HepG2 (cell line): ENCODE measurements around the gene S1PR5. TPM values are rescaled to one million over a fixed set of nuclear protein-coding genes. Genes with fewer than 3 reads are reported as not detected.

ENCODE experiments used
- ETV5 ChIP-seq: IDR thresholded peaks from 2 replicates; pipeline ENCODE4 v1.6.1; 2018; ENCODE audit warnings: missing biosample characterization, missing genetic modification reagents, inconsistent platforms, borderline replicate concordance
- GABPB1 ChIP-seq: IDR thresholded peaks from 2 replicates; pipeline ENCODE4 v1.6.1; 2016; ENCODE audit warnings: mild to moderate bottlenecking, missing genetic modification reagents, moderate library complexity, missing compliant biosample characterization
- MYC ChIP-seq: sonication (generic); formaldehyde crosslinking; IDR thresholded peaks from 2 replicates; pipeline ENCODE4 v1.9.0; 2021; ENCODE audit warnings: missing genetic modification reagents, borderline replicate concordance
- MZF1 ChIP-seq: sonication (generic); formaldehyde crosslinking; IDR thresholded peaks from 2 replicates; pipeline ENCODE4 v1.8.1; 2023; ENCODE audit warnings: mild to moderate bottlenecking, missing genetic modification reagents, borderline replicate concordance
- PPARG ChIP-seq: conservative IDR thresholded peaks from 2 replicates; pipeline ENCODE4 v1.6.1; 2016; ENCODE audit warnings: missing biosample characterization, missing genetic modification reagents
- RELA ChIP-seq: sonication (generic); formaldehyde crosslinking; IDR thresholded peaks from 2 replicates; pipeline ENCODE4 v1.4.0; 2020; ENCODE audit warnings: missing genetic modification reagents
- SP1 ChIP-seq, 2 experiments: fragments of 450-650 bp in 1 of 2; sonication (generic) in 1 of 2; formaldehyde crosslinking in 1 of 2; IDR thresholded peaks; 2 replicates each; pipeline versions ENCODE4 v1.4.0 to v1.6.1; 2016 to 2020; ENCODE audit warnings: missing genetic modification reagents in 1 of 2
- ZBTB7B ChIP-seq: sonication (generic); formaldehyde crosslinking; IDR thresholded peaks from 2 replicates; pipeline ENCODE4 v1.4.0; 2020; ENCODE audit warnings: missing genetic modification reagents
- ZNF335 ChIP-seq: sonication (generic); formaldehyde crosslinking; IDR thresholded peaks from 2 replicates; pipeline ENCODE4 v1.4.0; 2020; ENCODE audit warnings: missing genetic modification reagents
- ZNF484 ChIP-seq: sonication (generic); formaldehyde crosslinking; IDR thresholded peaks from 2 replicates; pipeline ENCODE4 v1.5.1; 2020; ENCODE audit warnings: mild to moderate bottlenecking, low read depth, missing genetic modification reagents, borderline replicate concordance
- ZNF549 ChIP-seq: sonication (generic); formaldehyde crosslinking; IDR thresholded peaks from 2 replicates; pipeline ENCODE4 v1.5.0; 2020; ENCODE audit warnings: missing genetic modification reagents
- ZNF788 ChIP-seq: sonication (generic); formaldehyde crosslinking; IDR thresholded peaks from 2 replicates; pipeline ENCODE4 v1.5.0; 2020; ENCODE audit warnings: mild to moderate bottlenecking, missing genetic modification reagents, borderline replicate concordance
- ZNF883 ChIP-seq: sonication (generic); formaldehyde crosslinking; IDR thresholded peaks from 2 replicates; pipeline ENCODE4 v1.5.1; 2020; ENCODE audit warnings: mild to moderate bottlenecking, missing genetic modification reagents; ENCODE audit errors: not compliant biosample characterization
- polyA plus RNA-seq, 8 experiments: library from polyadenylated mRNA; depleted of rRNA in 3 of 8; stranded (reverse) in 7 of 8; unstranded in 1 of 8; fragments of >200 nt; fragmentation: Illumina TruSeq in 4 of 8; extraction: Trizol in 4 of 8; gene quantifications; 2 replicates each; pipeline versions ENCODE4 v1.2.1 to v1.2.3, GENCODE V29; 2011 to 2016; ENCODE audit warnings: low read depth in 4 of 8, missing spikeins in 1 of 8, mixed read lengths in 1 of 8; ENCODE audit not compliant: insufficient read depth in 1 of 8
- total RNA-seq, 5 experiments: library from RNA; depleted of rRNA; stranded (reverse); fragments of >200 nt; fragmentation: Illumina TruSeq; extraction: Trizol; gene quantifications; 2 replicates each; pipeline ENCODE4 v1.2.3, GENCODE V29; 2016; ENCODE audit warnings: low read depth in 1 of 5
- TF ChIP-seq, protein P1 (sequence below): sonication (generic); formaldehyde crosslinking; IDR thresholded peaks from 2 replicates; pipeline ENCODE4 v1.9.0; 2021; ENCODE audit warnings: mild to moderate bottlenecking, missing genetic modification reagents
- TF ChIP-seq, protein P2 (sequence below): sonication (generic); formaldehyde crosslinking; IDR thresholded peaks from 2 replicates; pipeline ENCODE4 v1.4.0; 2020; ENCODE audit warnings: missing genetic modification reagents
- TF ChIP-seq, protein P3 (sequence below): sonication (generic); formaldehyde crosslinking; IDR thresholded peaks from 2 replicates; pipeline ENCODE4 v1.4.0; 2020; ENCODE audit warnings: missing genetic modification reagents, mild to moderate bottlenecking, borderline replicate concordance
- TF ChIP-seq, protein P4 (sequence below): fragments of 450-650 bp; IDR thresholded peaks from 2 replicates; pipeline ENCODE4 v1.6.1; 2016

The S1PR5 gene
- total and polyA plus RNA-seq, 2 of the 13 experiments (the other 11 are each of a cell fraction or from before 2014, with no cell fraction given), result 0.04 TPM; not detected in 1

DNA sequence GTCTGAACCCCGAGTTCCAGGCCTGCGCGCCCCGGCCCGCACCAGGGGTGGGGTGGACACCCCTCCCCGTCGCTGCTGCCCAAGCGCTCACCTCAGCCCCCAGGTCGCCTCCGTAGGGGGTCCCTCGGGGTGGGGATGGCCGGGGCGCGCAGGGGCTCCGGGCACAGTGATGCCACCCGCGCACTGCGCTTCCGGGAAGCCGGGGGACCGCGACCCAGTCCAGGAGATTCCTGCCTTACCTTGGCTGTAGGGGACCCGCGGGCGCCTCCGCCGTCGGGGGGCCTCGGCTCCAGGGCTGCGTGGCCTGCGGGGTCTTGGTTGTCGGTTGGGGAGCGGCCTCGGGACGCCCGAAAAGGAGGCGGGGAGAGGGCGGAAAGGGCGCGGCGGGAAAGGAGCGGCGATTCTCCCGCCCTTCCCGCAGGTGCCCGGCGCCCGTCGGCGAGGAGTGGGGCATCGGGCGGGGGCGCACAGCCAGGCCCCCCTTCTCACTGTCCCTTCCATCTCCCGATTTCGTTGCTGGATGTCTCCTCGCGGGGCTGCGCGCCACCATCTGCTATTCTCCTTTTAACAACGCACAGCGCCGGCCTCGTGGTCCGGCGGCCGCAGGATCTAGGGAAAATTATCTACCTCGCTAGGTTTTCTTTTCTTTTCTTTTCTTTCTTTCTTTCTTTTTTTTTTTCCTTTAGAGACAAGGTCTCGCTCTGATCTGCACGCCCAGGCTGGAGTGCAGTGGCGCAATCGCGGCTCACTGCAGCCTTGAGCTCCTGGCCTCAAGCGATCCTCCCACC is 14.1 kb downstream of the S1PR5 start, which contains the start of gene KEAP1 (continued):
- TF ChIP-seq, protein P1, sequence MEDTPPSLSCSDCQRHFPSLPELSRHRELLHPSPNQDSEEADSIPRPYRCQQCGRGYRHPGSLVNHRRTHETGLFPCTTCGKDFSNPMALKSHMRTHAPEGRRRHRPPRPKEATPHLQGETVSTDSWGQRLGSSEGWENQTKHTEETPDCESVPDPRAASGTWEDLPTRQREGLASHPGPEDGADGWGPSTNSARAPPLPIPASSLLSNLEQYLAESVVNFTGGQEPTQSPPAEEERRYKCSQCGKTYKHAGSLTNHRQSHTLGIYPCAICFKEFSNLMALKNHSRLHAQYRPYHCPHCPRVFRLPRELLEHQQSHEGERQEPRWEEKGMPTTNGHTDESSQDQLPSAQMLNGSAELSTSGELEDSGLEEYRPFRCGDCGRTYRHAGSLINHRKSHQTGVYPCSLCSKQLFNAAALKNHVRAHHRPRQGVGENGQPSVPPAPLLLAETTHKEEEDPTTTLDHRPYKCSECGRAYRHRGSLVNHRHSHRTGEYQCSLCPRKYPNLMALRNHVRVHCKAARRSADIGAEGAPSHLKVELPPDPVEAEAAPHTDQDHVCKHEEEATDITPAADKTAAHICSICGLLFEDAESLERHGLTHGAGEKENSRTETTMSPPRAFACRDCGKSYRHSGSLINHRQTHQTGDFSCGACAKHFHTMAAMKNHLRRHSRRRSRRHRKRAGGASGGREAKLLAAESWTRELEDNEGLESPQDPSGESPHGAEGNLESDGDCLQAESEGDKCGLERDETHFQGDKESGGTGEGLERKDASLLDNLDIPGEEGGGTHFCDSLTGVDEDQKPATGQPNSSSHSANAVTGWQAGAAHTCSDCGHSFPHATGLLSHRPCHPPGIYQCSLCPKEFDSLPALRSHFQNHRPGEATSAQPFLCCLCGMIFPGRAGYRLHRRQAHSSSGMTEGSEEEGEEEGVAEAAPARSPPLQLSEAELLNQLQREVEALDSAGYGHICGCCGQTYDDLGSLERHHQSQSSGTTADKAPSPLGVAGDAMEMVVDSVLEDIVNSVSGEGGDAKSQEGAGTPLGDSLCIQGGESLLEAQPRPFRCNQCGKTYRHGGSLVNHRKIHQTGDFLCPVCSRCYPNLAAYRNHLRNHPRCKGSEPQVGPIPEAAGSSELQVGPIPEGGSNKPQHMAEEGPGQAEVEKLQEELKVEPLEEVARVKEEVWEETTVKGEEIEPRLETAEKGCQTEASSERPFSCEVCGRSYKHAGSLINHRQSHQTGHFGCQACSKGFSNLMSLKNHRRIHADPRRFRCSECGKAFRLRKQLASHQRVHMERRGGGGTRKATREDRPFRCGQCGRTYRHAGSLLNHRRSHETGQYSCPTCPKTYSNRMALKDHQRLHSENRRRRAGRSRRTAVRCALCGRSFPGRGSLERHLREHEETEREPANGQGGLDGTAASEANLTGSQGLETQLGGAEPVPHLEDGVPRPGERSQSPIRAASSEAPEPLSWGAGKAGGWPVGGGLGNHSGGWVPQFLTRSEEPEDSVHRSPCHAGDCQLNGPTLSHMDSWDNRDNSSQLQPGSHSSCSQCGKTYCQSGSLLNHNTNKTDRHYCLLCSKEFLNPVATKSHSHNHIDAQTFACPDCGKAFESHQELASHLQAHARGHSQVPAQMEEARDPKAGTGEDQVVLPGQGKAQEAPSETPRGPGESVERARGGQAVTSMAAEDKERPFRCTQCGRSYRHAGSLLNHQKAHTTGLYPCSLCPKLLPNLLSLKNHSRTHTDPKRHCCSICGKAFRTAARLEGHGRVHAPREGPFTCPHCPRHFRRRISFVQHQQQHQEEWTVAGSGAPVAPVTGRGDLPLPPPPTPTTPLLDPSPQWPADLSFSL, result no peak
- TF ChIP-seq, protein P2, sequence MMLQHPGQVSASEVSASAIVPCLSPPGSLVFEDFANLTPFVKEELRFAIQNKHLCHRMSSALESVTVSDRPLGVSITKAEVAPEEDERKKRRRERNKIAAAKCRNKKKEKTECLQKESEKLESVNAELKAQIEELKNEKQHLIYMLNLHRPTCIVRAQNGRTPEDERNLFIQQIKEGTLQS, result no peak
- TF ChIP-seq ZNF788 (CRISPR knock-in tag) (no peak), ETV5 (CRISPR knock-in tag) (peak; percentile 16), PPARG (CRISPR knock-in tag) (0 out of 2 replicates have a peak, but pooled peaks have one; percentile 9), ZBTB7B (CRISPR knock-in tag) (no peak; the same call in none of the 2 replicates), SP1 (IDR thresholded peaks at IDR 0.05) (no peak), SP1 (CRISPR knock-in tag; IDR thresholded peaks at IDR 0.05) (no peak; the same call in 1 of the 2 replicates), ZNF549 (CRISPR knock-in tag) (no peak), ZNF883 (CRISPR knock-in tag) (peak; percentile 70), RELA (CRISPR knock-in tag) (no peak), GABPB1 (CRISPR knock-in tag) (peak; percentile 66; the same call in 1 of the 2 replicates), ZNF484 (CRISPR knock-in tag) (no peak), MZF1 (CRISPR knock-in tag) (no peak), MYC (CRISPR knock-in tag) (peak; percentile 7; the same call in 1 of the 2 replicates), ZNF335 (CRISPR knock-in tag) (no peak)
- TF ChIP-seq, protein P3, sequence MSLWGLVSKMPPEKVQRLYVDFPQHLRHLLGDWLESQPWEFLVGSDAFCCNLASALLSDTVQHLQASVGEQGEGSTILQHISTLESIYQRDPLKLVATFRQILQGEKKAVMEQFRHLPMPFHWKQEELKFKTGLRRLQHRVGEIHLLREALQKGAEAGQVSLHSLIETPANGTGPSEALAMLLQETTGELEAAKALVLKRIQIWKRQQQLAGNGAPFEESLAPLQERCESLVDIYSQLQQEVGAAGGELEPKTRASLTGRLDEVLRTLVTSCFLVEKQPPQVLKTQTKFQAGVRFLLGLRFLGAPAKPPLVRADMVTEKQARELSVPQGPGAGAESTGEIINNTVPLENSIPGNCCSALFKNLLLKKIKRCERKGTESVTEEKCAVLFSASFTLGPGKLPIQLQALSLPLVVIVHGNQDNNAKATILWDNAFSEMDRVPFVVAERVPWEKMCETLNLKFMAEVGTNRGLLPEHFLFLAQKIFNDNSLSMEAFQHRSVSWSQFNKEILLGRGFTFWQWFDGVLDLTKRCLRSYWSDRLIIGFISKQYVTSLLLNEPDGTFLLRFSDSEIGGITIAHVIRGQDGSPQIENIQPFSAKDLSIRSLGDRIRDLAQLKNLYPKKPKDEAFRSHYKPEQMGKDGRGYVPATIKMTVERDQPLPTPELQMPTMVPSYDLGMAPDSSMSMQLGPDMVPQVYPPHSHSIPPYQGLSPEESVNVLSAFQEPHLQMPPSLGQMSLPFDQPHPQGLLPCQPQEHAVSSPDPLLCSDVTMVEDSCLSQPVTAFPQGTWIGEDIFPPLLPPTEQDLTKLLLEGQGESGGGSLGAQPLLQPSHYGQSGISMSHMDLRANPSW (CRISPR knock-in tag), result no peak
- TF ChIP-seq, protein P4, sequence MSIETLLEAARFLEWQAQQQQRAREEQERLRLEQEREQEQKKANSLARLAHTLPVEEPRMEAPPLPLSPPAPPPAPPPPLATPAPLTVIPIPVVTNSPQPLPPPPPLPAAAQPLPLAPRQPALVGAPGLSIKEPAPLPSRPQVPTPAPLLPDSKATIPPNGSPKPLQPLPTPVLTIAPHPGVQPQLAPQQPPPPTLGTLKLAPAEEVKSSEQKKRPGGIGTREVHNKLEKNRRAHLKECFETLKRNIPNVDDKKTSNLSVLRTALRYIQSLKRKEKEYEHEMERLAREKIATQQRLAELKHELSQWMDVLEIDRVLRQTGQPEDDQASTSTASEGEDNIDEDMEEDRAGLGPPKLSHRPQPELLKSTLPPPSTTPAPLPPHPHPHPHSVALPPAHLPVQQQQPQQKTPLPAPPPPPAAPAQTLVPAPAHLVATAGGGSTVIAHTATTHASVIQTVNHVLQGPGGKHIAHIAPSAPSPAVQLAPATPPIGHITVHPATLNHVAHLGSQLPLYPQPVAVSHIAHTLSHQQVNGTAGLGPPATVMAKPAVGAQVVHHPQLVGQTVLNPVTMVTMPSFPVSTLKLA, result no peak
